Inferior parietal cortex (tissue), 1 donor: Measurements from ENCODE around the gene ATP9B.

Experiments
- DNase-seq: peaks from one replicate; pipeline ENCODE4 v3.0.0-alpha.2; 2016; ENCODE audit errors: extremely low spot score

ATP9B gene

DNA sequence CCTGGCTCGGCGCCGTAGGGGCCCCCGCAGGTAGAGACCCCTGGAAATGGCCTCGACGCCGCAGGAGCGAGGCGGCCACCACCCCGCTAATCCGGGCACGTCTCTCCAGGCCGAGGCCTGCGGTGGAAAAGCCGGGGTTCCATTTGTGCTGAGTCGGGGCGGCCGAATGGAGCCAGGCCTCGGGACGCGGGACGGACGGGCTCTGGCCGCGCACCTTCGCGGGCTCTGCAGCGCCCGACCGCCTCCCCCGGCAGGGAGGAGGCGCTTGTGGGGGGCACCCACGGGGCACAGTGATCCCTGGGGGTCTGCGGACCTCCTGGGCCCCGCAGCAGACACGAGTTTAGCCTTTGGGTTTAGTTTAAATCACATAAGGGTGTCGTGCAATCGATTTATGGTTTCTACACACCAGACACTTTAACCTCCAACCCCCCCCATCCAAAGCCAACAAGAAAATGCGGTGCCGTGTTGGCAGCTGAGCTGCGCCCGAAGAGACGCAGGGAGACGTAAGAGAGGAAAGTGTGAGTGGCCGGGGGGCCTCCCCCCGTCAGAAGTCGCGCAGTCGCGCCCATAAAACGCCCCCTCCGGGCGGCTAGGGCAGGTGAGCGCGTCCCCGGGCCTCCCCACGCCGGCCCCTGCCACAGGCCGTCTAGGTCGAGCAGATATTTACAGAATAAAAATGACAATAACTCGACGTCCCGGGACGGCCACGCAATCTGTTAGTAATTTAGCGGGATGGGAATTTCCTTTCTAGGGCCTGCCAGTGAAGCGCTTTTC, 325.5 kb downstream of the ATP9B start:
- no peak for DNase-seq

GRCh38 chr18:79395308-79395640, 326.1 kb downstream of the ATP9B start:
- DNase-seq = no peak

DNA sequence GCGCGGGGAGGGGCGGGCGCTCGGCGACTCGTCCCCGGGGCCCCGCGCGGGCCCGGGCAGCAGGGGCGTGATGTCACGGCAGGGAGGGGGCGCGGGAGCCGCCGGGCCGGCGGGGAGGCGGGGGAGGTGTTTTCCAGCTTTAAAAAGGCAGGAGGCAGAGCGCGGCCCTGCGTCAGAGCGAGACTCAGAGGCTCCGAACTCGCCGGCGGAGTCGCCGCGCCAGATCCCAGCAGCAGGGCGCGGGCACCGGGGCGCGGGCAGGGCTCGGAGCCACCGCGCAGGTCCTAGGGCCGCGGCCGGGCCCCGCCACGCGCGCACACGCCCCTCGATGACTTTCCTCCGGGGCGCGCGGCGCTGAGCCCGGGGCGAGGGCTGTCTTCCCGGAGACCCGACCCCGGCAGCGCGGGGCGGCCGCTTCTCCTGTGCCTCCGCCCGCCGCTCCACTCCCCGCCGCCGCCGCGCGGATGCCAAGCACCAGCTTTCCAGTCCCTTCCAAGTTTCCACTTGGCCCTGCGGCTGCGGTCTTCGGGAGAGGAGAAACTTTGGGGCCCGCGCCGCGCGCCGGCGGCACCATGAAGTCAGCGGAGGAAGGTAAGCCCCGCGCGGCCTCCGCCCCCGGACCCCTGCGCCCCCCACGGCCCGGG, 326.7 kb downstream of the ATP9B start, which contains the start of gene NFATC1:
Gene NFATC1, plus strand, starts transcription at position 170 of the 644 bp plus-strand sequence. Its CDS starts 295 bp downstream, at position 465.
- DNase-seq = no peak

- DNase-seq = no peak
Observed at GRCh38 chr18:79396431-79397246, 327.4 kb downstream of the ATP9B start.

GRCh38 chr18:79397247-79397829, 328.1 kb downstream of the ATP9B start:
- no peak for DNase-seq

DNA sequence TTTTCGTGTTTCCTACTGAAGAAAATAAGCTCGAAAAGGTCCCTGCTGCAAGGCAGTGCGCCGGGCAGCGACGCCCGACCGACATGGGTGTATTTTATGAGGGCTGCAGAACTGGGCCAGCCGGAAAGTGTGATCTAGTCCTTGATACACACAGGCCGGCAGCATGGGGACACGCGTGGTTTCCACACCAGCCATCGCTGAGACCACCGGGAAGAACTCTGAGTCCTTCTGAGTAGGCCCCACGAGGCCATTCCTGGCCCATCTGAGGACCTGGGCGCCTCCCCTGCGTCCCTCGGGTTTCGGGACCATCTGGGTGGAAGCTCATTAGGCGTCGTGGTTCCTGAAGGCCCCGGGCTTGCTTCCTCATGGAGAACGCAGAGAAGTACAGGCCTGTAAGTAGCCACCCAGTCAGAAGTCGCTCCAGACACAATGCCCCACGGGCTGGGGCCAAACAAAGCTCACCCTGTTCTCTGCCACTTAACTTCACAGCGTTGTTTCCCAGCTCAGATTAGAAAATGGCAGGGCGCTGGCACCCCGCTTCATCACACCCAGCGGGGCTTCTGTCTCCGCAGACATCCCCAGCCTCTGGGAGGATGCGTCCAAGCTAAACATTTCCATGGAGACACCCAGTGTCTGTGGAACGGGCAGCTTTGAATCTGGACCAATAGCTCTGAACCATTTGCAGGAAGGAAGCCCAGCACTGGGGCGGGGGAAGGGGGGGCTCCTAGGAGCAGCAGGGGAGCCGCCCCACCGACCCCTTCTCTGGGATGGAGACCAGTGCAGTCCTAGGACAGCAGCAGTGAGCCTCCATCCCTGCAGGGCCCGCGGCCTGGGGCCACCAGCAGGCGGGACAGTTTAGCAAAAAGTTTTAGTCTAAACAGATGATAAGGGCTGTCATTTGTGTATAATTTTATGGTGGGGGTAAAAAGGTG, 328.9 kb downstream of the ATP9B start:
- no peak for DNase-seq

DNA sequence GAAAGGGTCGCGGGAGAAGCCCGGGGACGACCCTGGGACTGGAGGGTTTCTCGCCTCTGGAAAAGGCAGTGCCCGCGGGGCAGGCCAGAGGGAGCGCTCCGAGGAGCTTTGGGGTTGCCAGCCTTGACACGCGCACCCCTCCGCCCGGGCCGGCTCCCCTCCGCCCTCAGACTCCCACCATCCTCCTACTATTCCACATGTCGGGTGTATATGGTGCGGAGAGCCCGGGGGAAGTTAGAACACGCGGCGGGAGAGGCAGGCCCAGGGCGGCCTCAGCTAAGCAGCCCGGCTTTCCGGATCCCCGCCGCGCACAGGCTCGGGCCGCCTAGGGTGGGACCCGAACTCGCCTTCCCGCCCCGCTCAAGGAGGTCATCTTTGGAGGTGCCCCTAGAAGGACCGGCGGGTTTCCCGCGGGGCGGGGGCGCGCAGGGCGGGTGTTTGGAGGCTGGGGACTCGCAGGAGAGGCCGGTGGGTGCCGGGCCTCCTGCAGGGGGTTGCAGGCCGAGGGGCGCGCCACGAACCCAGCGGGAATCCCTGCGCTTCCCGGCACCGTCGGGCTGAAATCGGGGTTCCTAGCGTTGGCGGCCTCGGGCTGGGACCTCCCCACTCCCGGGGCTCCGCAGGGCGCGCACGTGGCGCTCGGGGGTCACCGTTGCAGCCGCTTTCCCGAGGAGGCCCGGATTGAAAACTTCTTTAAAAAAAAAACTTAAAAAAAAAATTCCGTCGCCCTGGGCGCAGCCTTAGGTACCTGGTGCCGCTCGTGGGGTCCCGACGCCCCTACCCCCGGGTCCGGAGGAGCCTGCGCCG, 330.3 kb downstream of the ATP9B start:
- DNase-seq = no peak

- DNase-seq = no peak
Observed at GRCh38 chr18:79400091-79400590, 330.9 kb downstream of the ATP9B start.

- DNase-seq = no peak
Observed at GRCh38 chr18:79400591-79401381, 331.6 kb downstream of the ATP9B start.

DNA sequence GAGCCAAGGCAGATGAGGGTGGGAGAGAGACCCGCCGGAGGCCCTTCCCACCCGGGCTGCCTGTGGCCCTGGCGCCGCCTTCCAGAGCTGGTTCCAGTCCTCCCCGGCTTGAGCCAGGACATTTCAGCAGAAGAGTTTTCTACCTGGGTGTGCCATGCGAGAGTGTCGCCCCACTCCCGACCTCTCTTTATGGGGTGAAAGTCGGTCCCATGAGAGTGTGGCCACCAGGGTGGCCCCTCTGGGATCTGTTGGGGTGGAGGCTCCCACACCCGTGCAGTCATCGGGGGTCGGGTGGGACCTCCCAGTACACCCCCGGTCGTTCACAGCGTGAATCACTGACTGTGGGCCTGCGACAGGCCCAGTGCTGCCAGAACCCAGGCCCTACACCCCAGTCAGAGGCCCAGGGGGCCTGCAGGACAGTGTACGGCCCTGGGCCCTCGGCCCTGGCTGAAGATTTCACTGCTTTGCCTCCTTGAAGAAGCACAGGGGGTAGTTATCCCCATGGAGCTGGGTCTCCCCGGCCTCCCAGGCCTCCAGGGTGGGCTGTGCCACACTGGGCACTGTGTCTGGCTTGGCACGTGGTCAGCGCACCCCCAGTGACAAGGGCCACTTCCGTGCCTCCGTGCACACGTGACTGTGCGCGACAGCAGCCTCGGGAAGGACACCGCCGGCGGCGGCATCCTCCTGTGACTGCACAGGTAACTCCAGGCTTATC, 332.5 kb downstream of the ATP9B start:
- no peak for DNase-seq

DNA sequence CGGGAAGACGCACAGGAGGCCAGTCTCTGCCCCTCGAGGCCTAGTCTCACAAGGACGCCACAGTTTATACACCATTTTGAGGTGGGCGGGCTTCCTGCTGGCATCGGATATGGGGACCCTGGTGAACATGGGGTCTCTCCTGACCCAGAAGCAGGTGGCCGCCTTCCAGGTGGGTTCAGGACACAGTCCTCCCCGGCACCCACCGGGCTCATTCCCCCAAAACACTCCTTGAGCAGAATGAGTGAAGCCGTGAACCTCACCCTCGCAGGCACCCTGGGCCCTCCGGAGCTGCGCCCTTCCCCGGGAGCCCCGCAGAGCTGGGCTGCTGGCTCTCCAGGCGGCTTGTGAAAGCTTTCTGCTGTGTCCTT, 333.0 kb downstream of the ATP9B start:
- no peak for DNase-seq

DNA sequence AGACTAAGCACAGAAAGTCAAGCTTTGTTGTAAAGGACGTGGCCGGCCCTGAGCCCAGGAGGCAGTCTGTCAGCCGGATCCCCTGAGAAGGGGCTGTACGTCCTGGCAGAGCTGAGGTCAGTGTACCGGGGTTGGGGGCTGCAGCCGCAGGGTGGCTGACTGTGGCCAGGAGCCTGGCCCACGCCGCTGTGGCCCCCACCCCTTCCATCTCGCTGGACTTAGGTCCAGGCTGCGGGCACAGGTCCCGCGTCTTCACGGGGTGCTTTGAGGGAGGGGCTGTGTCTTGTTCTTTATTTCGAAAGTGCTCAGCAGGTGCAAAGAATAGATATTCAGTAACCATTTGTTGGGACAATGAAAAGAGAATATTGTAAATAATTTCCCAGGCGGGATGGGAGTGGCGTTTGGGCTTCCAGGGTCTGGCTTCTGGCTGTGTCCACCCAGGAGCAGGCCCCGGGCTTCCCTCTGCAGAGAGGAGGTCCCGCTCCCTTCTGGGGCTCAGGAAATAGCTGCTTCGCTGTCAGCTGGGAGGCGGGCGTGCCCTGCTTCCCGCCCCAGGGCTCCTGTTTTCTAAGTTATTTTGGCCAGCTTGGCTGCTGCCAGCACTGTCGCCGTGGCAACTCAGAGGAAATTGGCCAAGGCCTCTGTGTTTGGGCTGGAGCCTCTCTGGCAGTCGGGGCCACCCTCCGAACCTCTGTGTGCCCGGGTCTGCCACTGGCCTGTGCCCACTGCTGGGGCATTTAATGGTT, 334.0 kb downstream of the ATP9B start:
- DNase-seq = no peak

- no peak for DNase-seq
Observed at GRCh38 chr18:79403723-79404566, 334.8 kb downstream of the ATP9B start.

GRCh38 chr18:79404567-79404910, 335.3 kb downstream of the ATP9B start:
- DNase-seq = no peak

- no peak for DNase-seq
Observed at GRCh38 chr18:79405019-79405780, 336.0 kb downstream of the ATP9B start.
